C4-2B (cell line): Measurements from ENCODE around the gene ICE1.

Experiments
- H3K27ac ChIP-seq: fragments of 450-650 bp; 2 replicates; pipeline ENCODE4 v1.5.1; 2017
- CTCF ChIP-seq: fragments of 450-650 bp; conservative IDR thresholded peaks from 2 replicates; pipeline ENCODE4 v1.5.1; 2017; ENCODE audit warnings: mild to moderate bottlenecking
- ZFX ChIP-seq: fragments of 450-650 bp; IDR thresholded peaks from 2 replicates; pipeline ENCODE4 v1.6.1; 2017

ICE1 gene

GRCh38 chr5:5421961-5422818 is at the start of gene ICE1:
Gene ICE1, plus strand, starts transcription at chr5:5422677. Its CDS starts 239 bp downstream, at chr5:5422916.
- peak within 1 kb of the TSS; percentile 89 for H3K27ac ChIP-seq
- TF ChIP-seq CTCF: no peak
- TF ChIP-seq ZFX: peak; percentile 63

GRCh38 chr5:5372930-5373329 is 49.5 kb upstream of the ICE1 start:
- TF ChIP-seq CTCF (no peak), ZFX (no peak)
- no peak overlapping the region for H3K27ac ChIP-seq

GRCh38 chr5:5373351-5373989 is 49.0 kb upstream of the ICE1 start:
- TF ChIP-seq ZFX (no peak), CTCF (no peak)
- H3K27ac ChIP-seq: no peak overlapping the region

GRCh38 chr5:5374009-5374715 is 48.3 kb upstream of the ICE1 start:
- TF ChIP-seq ZFX: no peak
- H3K27ac ChIP-seq: no peak overlapping the region

- TF ChIP-seq ZFX (no peak), CTCF (no peak)
- no peak overlapping the region for H3K27ac ChIP-seq
These were observed 44.7 kb upstream of the ICE1 start for GRCh38 chr5:5377780-5378179.

GRCh38 chr5:5378531-5378930 is 43.9 kb upstream of the ICE1 start:
- no peak overlapping the region for H3K27ac ChIP-seq
- TF ChIP-seq ZFX: no peak
- no peak for TF ChIP-seq CTCF

- no peak overlapping the region for H3K27ac ChIP-seq
- TF ChIP-seq ZFX: no peak
- no peak for TF ChIP-seq CTCF
These were observed 42.2 kb upstream of the ICE1 start for GRCh38 chr5:5380298-5380697.
